M059J (cell line): ENCODE results near the gene SELENBP1. TPM values are rescaled to one million over a fixed set of nuclear protein-coding genes. Genes with fewer than 3 reads are reported as not detected.

Source experiments
- DNase-seq: peaks from one replicate; pipeline ENCODE4 v3.0.0-alpha.2; 2012; ENCODE audit warnings: low read depth
- total RNA-seq: library from RNA; depleted of rRNA; stranded (reverse); fragments of >200 nt; shearing (Covaris generic); gene quantifications from 2 replicates; pipeline ENCODE4 v1.2.3, GENCODE V29; 2014; rRNA removed

The SELENBP1 gene
- total RNA-seq, 1 experiment from 2014 or later: 4.5 TPM

DNA sequence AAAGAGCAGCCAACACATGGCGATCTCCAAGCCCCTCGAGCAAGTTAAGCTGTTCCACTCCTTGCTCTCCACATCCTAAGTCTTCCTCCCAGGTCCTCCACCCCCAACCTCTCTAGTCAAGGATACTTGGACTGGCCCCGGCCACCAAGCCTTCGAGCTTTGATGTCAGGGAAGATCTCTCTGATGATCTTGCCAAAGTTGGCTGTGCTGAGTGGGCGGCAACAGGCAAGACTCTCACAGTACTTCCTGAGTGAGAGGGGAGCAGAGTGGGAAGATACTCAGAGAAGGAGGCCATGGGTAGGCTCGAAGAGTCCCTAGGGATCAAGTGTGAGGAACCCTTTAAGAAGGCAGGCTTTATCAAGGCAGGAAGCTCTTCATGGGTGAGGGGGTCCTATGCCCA is 28.2 kb downstream of the SELENBP1 start:
- no peak for DNase-seq

DNA sequence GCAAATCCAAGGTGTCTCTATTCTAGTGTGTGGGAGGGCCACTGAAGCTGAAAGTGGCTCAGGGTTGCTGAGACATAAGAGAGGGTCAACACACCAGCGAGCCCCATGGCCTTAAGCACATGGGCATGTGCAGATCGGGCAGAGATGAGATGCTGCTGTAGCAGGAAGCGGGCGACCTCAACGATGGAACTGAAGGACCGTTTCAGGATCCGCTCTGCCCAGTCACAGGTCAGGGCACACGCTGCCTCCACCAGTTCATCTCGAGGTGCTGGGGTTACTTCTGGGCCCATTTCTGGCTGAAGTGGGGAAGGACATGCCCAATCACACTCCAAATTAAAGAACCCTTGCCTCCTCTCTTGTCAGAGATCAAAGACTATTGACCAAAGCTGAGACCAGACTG is 28.9 kb downstream of the SELENBP1 start:
- no peak for DNase-seq

DNA sequence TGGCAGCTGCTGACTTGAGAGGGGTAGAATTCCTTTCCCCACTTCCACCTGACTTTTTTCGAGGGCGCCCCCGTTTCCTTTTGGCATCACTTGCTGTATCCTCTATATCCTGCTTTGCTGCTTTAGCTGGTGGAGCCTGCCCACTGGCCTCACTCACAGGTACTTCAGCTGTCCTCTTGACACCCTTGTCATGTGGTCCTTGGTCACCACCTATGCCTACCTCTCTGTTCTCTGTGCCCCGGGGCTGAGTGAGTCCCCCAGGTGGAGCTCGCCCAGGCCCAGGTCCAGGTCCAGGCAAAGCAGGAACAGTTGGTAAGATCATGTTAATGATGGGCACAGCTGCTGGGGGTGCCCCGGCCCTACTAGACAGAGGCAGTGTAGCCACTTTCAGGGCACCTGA is 29.9 kb downstream of the SELENBP1 start:
- no peak for DNase-seq

DNA sequence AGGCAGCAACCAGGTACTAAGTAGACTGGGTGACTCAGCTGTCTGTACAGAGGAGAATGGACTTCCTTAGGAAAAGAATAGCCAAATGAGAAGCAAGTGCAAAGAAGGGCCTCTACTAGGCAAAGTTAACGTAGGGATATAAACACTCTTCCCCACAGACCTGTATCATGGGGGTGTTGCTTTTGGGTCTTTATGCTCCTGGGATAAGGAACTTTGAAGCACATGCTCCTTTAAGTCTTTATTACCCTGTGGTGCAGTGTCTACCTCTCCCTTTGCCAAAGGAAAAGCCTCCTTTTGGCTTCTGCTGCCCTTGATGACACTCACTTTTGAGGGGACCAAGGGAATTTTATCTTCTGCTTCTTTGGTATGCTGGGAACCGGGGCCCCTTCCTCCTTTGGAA is 30.5 kb downstream of the SELENBP1 start:
- DNase-seq: no peak

DNA sequence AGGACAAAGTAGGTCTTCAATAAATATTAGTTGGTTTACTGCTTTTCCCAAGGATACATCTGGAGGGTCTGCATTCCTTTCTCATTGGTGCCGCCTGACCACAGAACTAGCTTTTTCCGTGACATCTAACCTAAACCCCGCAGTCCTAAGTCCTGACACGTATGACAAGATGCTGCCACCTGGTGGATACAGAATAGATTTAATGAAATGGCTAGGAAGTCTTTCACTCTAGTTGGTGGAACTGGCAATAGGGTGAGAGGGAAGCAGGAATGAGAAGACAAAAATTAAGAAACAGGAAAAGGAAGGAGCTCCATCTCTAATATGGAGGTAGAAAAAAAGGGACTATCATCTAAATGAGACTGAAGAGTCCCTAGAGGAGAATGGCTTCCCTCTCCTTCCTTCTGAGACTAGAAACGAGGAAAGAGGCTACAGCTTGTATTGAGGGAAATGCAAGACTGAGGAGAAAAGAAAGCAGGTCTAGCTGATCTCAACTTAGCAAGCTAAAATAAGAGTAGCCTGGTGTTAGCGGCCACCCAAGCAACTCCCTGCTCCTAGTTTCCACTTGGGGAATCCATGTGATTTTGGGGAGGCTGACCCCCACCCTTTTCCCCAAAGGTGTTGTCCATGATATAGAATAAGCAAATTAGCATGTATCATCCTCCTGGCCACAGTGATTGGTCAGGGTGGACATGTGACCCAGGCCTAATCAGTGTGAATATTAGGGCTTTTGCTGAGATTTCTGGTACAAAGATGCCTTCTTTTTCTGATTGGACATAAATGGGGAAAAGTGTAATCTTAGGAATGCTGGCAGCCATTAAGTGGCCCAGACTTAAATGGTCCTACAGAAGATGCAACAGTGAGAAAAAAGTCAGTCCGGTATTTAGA is 31.4 kb downstream of the SELENBP1 start:
- peak; percentile 88 for DNase-seq

DNA sequence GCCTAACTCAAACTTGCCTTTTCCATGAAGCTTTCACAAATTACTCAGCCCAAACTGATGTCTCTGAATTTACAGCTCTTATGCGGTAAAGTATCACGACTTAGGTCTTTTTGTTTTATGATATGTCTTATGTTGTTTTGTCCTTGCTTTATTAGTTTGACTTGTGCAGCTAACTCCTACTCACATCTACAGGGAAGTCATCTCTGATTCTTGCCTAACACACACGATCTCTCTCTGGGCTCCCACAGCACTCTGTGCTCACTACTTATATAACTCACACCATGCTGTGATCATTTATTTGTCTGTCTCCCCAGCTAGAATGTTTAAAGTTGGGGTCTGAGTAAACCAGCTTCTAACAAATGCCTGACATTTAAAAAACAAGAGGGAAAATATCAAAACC is 35.9 kb downstream of the SELENBP1 start:
- DNase-seq: no peak

DNA sequence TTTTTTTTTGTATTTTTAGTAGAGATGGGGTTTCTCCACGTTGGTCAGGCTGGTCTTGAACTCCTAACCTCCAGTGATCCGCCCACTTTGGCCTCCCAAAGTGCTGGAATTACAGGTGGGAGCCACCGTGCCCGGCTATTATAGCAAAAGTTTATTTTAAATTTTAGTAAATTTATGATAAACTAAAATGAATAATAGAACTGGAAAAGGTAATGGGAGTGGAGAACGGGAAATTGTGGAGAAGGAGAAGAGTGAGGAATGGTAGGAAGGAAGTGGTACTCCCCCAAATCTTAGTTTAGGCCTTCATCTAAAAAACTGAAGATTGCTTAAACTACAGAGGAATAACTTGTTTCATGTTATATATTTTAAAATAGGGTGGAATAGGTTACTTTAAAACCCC is 37.7 kb downstream of the SELENBP1 start:
- no peak for DNase-seq

DNA sequence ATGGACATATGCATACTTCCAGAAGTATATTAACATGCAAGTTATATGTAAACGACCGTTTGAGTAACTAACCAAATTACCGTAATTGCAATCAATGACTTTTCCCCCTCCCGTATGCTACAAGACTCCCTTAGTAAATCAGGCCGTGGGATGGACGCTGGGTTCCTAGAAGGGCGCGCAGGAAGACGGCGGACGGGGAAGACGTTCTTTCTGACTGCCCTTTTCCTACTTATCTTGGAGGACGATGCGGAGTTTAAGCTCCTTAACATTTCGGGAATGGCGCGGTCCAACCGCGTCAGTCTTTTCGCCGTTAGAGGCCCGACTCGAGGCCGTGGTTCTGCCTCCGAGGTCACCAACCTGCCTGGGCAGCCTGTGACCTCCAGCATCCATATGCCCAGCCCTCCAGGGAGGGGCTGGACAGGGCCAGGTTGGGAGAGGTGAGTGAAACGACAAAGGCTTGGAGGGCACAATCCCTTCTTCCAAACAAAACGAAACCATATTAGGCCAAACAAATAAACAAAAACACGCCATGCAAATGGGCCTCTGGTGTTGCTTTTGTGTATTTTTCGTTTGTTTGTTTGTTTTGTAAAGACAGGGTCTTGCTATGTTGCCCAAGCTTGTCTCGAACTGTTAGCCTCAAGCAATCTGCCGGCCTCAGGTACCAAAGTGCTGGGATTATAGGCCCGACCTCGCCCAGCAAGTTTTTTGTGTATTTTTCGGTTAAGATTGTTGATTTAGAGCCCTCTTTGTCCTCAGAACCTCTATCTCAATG is 44.4 kb downstream of the SELENBP1 start:
- DNase-seq: no peak

DNA sequence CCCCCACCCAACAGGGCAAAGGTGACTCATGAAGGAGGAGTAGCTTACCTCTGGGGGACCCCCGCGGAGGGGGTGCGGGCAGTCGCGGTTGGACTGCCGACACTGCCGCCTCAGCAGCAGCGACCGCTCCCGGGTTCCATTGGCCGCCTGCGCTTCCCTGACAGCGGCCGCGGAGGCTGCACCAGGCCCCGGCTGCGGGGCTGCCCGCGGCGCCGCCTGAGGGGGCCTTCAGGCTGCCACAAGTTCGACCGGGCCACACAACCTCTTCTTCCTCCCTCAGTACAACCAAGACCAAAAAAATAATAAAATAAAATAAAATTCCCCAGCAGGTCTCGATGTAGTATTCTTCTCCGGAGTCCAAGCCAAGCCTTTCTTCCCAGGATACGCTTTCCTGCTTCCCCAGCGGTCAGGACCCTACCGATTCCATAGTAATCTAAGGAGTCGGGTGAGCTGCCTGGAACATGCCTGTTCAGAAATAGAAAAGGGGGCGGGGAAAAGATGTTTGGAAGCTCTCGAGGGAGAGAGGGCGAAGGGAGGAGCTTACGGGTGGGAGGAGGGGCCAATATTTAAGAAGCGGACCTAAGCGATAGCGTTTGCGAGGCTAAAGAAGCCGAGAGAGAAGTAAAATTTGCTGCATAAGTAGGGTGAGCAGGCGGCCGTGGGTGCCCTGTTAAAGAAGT is 45.1 kb downstream of the SELENBP1 start, which contains the start of gene PI4KB:
Gene PI4KB (minus strand): TSS at position 194 of the 680 bp plus-strand sequence. CDS start 10,935 bp downstream, outside the sequence.
- peak; percentile 98 for DNase-seq

DNA sequence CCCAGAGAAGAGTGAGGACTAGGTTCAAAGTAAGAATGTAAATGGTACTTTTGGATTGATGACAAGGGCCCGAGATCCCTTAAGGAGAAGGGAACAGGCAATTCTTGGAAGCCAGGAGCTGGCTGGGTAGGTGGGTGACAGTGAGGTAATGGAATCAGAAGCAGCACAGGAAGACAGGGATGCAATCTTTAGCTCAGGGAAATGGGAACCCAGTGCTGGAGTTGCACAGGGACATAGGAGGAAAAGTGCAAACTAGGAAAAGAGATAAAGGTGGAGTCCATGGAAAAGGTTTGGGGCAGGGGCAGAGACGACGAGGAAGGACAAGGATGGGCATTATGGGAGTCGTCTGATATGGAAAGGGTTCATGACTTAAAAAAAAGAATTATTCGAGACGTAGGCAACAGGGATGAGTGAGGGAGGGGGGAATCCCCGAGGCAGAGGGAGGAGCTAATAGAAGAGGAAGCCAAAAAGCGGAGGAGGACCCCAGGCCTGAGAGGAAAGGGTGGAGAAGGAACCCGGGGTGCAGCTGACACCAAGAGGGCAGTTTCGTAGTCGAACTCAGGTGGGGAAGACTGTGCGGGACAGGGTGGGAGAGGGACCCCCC is 45.8 kb downstream of the SELENBP1 start:
- peak; percentile 69 for DNase-seq

DNA sequence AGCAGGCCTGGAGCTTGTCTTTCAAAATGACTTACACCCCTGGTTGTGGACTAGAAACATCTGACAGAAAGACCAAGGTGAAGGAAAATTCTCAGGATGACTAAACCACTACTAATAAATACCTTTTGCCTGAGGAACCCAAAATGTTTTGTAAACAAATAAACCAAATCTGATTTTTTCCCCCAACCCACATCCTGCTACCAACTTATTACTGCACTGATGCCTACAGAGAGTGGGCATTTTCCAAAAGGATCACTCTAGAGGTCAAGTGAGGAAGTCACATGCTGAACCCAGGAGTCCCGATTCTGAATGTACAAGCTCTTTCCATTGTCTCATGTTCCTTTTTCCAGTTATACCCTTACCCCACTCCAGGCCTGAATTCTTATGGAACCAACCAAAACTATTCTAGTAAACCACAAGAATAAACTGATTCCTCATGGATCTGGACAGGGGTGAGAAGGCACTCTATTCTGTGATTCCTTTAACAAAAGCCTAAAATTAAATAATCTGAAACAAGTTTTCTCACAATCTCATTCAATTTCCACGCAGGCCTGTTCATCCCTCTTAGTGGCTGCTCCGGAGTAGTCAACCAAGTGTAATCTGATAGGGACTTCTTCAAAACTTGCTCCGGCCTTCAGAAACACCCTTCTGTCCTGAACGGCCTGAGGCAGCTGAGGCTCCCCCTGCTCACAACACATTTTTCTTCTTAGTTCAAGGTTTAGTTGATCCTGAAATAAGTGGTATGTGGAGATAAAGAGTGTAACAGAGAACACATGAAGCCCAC is 46.7 kb downstream of the SELENBP1 start:
- DNase-seq: peak; percentile 92

DNA sequence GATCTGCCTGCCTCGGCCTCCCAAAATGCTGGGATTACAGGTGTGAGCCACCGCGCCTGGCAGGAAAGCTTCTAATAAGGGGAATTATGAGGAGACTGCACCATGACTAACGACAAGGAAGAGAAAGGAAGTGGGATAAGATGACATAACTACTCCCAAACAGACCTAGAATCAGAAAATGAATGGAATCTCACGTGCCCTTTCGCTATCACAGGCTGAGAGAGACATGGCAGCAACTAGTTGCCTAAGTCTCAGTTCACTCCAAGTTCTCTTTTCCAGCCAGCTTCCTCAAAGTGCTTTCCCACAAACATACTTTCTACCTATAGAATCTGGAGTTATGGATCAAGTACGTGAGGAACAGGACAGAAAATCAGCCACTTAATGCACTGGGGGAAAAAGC is 47.3 kb downstream of the SELENBP1 start:
- peak; percentile 63 for DNase-seq

DNA sequence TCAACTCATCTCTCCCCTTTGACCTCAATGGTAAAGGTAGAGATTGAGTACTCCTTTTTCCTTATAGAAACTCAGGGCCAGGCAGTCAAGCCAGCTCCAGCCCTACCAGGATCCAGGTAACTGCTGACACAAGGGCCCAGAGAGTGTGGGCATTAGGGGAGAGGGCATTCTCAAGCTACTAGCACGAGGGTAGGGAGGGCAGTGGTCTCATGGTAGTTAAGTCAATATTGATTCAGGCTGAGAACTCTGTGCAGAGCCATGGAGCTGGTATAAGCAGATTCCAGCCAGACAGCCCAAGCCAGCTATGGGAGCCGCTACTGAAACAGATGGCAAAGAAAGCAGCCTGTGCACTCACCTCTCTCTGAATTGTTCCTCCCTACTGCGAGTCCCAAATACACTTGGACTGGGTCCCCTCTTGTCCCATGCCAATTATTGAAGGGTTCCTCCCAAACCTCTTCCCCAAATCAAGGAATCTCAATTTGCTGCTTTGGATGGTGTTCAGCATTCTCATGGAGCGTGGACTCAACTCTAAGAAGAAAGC is 48.0 kb downstream of the SELENBP1 start:
- no peak for DNase-seq

DNA sequence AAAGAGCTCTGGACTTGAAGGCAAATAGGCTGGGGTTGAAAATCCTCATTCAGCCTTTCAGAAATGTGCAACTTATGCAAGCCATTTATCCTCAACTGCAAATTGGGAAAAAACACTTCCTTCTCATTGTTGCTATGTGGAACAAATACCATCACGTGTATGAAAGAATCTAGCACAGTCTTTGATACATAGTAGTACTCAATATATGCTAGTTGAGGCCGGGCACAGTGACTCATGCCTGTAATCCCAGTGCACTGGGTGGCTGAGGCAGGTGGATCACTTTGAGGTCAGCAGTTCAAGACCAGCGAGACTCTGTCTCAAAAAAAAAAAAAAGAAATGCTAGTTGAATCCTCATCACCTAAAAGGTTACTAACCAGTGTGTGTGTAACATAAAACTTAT is 53.5 kb downstream of the SELENBP1 start:
- DNase-seq: no peak

DNA sequence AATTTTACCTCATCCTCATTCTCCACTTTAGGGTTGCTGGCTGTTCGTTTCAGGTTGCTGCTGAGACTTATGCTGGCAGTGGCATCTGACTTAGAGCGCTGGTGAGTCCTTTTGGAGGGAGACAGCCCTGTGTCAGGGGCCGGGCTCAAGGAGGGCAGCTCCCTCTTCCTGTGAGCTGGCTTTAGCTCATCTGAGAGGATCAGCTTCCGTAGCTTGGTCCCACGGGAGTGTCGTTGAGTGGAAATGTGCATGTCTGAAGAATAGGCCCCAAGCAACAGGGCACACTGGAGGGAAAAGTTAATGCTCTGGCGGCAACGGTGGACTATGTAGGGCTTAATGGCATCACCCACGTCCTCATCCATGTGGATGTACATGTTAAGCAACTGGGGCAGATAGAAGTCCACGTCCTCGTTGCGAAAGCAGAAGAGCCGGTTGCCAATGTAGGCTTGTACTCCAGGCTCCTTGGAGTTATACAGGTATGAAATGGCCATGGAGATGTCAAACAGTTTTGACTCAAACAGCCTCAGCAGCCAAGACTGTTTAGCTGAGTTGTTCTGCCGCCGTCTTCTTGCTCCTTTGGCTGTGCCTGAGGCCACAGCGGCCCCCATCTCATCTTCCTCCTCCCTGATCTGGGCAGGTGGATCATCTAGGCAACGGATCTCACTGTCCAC is 56.8 kb downstream of the SELENBP1 start:
- no peak for DNase-seq

Other genes starting within 250 kb of the SELENBP1 start
- gene SEMA6C, start 226.1 kb downstream of the SELENBP1 start, total RNA-seq: 0.12 and 0.79 TPM in 2 replicates
- gene TNFAIP8L2, start 216.1 kb downstream of the SELENBP1 start, total RNA-seq: not detected in 2 replicates
- gene LYSMD1, start 206.8 kb downstream of the SELENBP1 start, total RNA-seq: 7.6 and 9.7 TPM in 2 replicates
- 82.1 and 92.2 TPM in 2 replicates for gene SCNM1, start 206.6 kb downstream of the SELENBP1 start, total RNA-seq
- not detected in 2 replicates for gene TMOD4, start 196.7 kb downstream of the SELENBP1 start, total RNA-seq
- 76.6 and 84.3 TPM in 2 replicates for gene VPS72, start 182.5 kb downstream of the SELENBP1 start, total RNA-seq
- 78.6 and 82.6 TPM in 2 replicates for gene PIP5K1A, start 174.2 kb downstream of the SELENBP1 start, total RNA-seq
- gene PSMD4, start 118.0 kb downstream of the SELENBP1 start, total RNA-seq: 285 and 291 TPM in 2 replicates
- gene ZNF687, start 90.4 kb downstream of the SELENBP1 start, total RNA-seq: 14.3 and 27.3 TPM in 2 replicates
- 40.7 and 52.2 TPM in 2 replicates for gene PI4KB, start 45.3 kb downstream of the SELENBP1 start, total RNA-seq
- 57.6 and 67.2 TPM in 2 replicates for gene RFX5, start 25.5 kb downstream of the SELENBP1 start, total RNA-seq
- gene PSMB4, start 26.9 kb upstream of the SELENBP1 start, total RNA-seq: 503 and 619 TPM in 2 replicates
- 14.2 and 21.6 TPM in 2 replicates for gene POGZ, start 86.8 kb upstream of the SELENBP1 start, total RNA-seq
- gene CGN, start 138.7 kb upstream of the SELENBP1 start, total RNA-seq: 0.52 and 1.5 TPM in 2 replicates
- 13.2 and 21.1 TPM in 2 replicates for gene TUFT1, start 167.6 kb upstream of the SELENBP1 start, total RNA-seq
- gene SNX27, start 239.3 kb upstream of the SELENBP1 start, total RNA-seq: 22.4 and 29.1 TPM in 2 replicates